Measurements from ENCODE around the gene RETREG2.

Gene RETREG2

GRCh38 chr2:219163156-219163555 is 14.9 kb upstream of the RETREG2 start:
- no peak for DNase-seq
- H3K4me2 ChIP-seq (ENCODE audit: low read depth, low read length) = no peak overlapping the region
- no peaks in the 10 kb centered on the region for H4K20me1 ChIP-seq (ENCODE audit: insufficient read depth, low read length)
- H2AFZ ChIP-seq (ENCODE audit: low read length) = no peak overlapping the region
- H3K79me2 ChIP-seq (ENCODE audit: low read length) = peaks cover 4% of the 10 kb centered on the region; the same call in 1 of the 2 replicates
- H3K9me2 ChIP-seq (replicated peaks; ENCODE audit: insufficient read depth, low read length) = no peaks in the 10 kb centered on the region
- no peak for TF ChIP-seq CTCF (IDR thresholded peaks at IDR 0.05; ENCODE audit: low read length)
- no peak for TF ChIP-seq EZH2phosphoT487 (IDR thresholded peaks at IDR 0.05; ENCODE audit: low read length)
- TF ChIP-seq EZH2 (optimal IDR thresholded peaks at IDR 0.05; ENCODE audit: low read depth, low read length) = no peak
- H3K9ac ChIP-seq (ENCODE audit: low read length) = no peak overlapping the region
- H3K27ac ChIP-seq (ENCODE audit: low read length) = no peak overlapping the region
- H3K4me3 ChIP-seq (ENCODE audit: low read length) = no peak overlapping the region
- no peaks in the 10 kb centered on the region for H3K27me3 ChIP-seq (replicated peaks; ENCODE audit: insufficient read depth, low read length)
- H3F3A ChIP-seq (ENCODE audit: insufficient read depth, low read length) = no peaks in the 10 kb centered on the region
- no peaks in the 10 kb centered on the region for H3K36me3 ChIP-seq (replicated peaks; ENCODE audit: insufficient read depth, low read length)
- no peaks in the 10 kb centered on the region for H3K9me3 ChIP-seq (replicated peaks; ENCODE audit: insufficient read depth, low read length)
- peaks cover 5% of the 10 kb centered on the region; the same call in 1 of the 2 replicates for H3K4me1 ChIP-seq (ENCODE audit: low read length)

- H3K4me1 ChIP-seq (ENCODE audit: low read length) = peaks cover 5% of the 10 kb centered on the region; the same call in 1 of the 2 replicates
- H3K4me2 ChIP-seq (ENCODE audit: low read depth, low read length) = no peak overlapping the region
- DNase-seq = no peak
- no peak overlapping the region for H3K9ac ChIP-seq (ENCODE audit: low read length)
- H3K9me2 ChIP-seq (replicated peaks; ENCODE audit: insufficient read depth, low read length) = no peaks in the 10 kb centered on the region
- no peak overlapping the region for H3K27ac ChIP-seq (ENCODE audit: low read length)
- no peak overlapping the region for H3K4me3 ChIP-seq (ENCODE audit: low read length)
- no peaks in the 10 kb centered on the region for H3K9me3 ChIP-seq (replicated peaks; ENCODE audit: insufficient read depth, low read length)
- no peaks in the 10 kb centered on the region for H3K79me2 ChIP-seq (ENCODE audit: low read length)
- no peak for TF ChIP-seq EZH2 (optimal IDR thresholded peaks at IDR 0.05; ENCODE audit: low read depth, low read length)
- no peak for TF ChIP-seq EZH2phosphoT487 (IDR thresholded peaks at IDR 0.05; ENCODE audit: low read length)
- TF ChIP-seq CTCF (IDR thresholded peaks at IDR 0.05; ENCODE audit: low read length) = no peak
- no peaks in the 10 kb centered on the region for H3F3A ChIP-seq (ENCODE audit: insufficient read depth, low read length)
- no peaks in the 10 kb centered on the region for H3K36me3 ChIP-seq (replicated peaks; ENCODE audit: insufficient read depth, low read length)
- no peaks in the 10 kb centered on the region for H3K27me3 ChIP-seq (replicated peaks; ENCODE audit: insufficient read depth, low read length)
- no peaks in the 10 kb centered on the region for H4K20me1 ChIP-seq (ENCODE audit: insufficient read depth, low read length)
- H2AFZ ChIP-seq (ENCODE audit: low read length) = no peak overlapping the region
Measured at GRCh38 chr2:219165058-219165911, 12.8 kb upstream of the RETREG2 start.

GRCh38 chr2:219167997-219168396 is 10.1 kb upstream of the RETREG2 start:
- no peaks in the 10 kb centered on the region for H3F3A ChIP-seq (ENCODE audit: insufficient read depth, low read length)
- H3K79me2 ChIP-seq (ENCODE audit: low read length) = no peaks in the 10 kb centered on the region
- no peak overlapping the region for H2AFZ ChIP-seq (ENCODE audit: low read length)
- DNase-seq = no peak
- no peaks in the 10 kb centered on the region for H3K9me2 ChIP-seq (replicated peaks; ENCODE audit: insufficient read depth, low read length)
- H3K9ac ChIP-seq (ENCODE audit: low read length) = no peak overlapping the region
- H3K9me3 ChIP-seq (replicated peaks; ENCODE audit: insufficient read depth, low read length) = no peaks in the 10 kb centered on the region
- H3K27me3 ChIP-seq (replicated peaks; ENCODE audit: insufficient read depth, low read length) = no peaks in the 10 kb centered on the region
- H3K4me3 ChIP-seq (ENCODE audit: low read length) = no peak overlapping the region
- no peaks in the 10 kb centered on the region for H3K4me1 ChIP-seq (ENCODE audit: low read length)
- no peaks in the 10 kb centered on the region; the same call in 1 of the 2 replicates for H3K36me3 ChIP-seq (replicated peaks; ENCODE audit: insufficient read depth, low read length)
- no peak overlapping the region for H3K27ac ChIP-seq (ENCODE audit: low read length)
- no peaks in the 10 kb centered on the region for H4K20me1 ChIP-seq (ENCODE audit: insufficient read depth, low read length)
- no peak for TF ChIP-seq EZH2 (optimal IDR thresholded peaks at IDR 0.05; ENCODE audit: low read depth, low read length)
- no peak for TF ChIP-seq CTCF (IDR thresholded peaks at IDR 0.05; ENCODE audit: low read length)
- no peak for TF ChIP-seq EZH2phosphoT487 (IDR thresholded peaks at IDR 0.05; ENCODE audit: low read length)
- H3K4me2 ChIP-seq (ENCODE audit: low read depth, low read length) = no peak overlapping the region

All from MM.1S (cell line).